HepG2 (cell line): ENCODE results near the gene USP40. TPM values are rescaled to one million over a fixed set of nuclear protein-coding genes. Genes with fewer than 3 reads are reported as not detected.
A peak's percentile ranks its signal among the peaks of the same experiment; 100 is the strongest.

Experiments used
- ATAC-seq: fragments of 200-7000 bp; cut with Tn5 transposase; 3 replicates; pipeline ENCODE4 v1.9.1; 2020; ENCODE audit warnings: mild to moderate bottlenecking, moderate library complexity
- BruUV-seq: library from RNA; stranded (reverse); fragments of 400-500 nt; replicated peaks from 2 replicates; lab custom pipeline; 2021; lab: Mats Ljungman, UMichigan
- CTCF ChIA-PET: fragments of 300-600 bp; formaldehyde crosslinking; extraction: SDS; loops from one replicate; lab custom pipeline; 2021; ENCODE audit warnings: low total read pairs, inconsistent platforms, low intra/inter-chr PET ratio; lab: Yijun Ruan, JAX
- POLR2A ChIA-PET: fragments of 350-600 bp; sonication (Branson Sonifier 250); formaldehyde crosslinking; loops from one replicate; lab custom pipeline; 2020; ENCODE audit warnings: antibody characterized with exemption, inconsistent platforms; lab: Yijun Ruan, JAX
- DNase-seq: peaks from one replicate; pipeline ENCODE4 v3.0.0-alpha.2; 2015; ENCODE audit warnings: low spot score
- FAIRE-seq: peaks from 3 replicates; lab custom pipeline; 2011; peaks lifted over from hg19 to GRCh38; lab: Jason Lieb, UNC
- H2AFZ ChIP-seq: one replicate; pipeline ENCODE4 v1.6.1; 2011; ENCODE audit warnings: low read length, inconsistent platforms
- H3K27ac ChIP-seq: fragments of 300-600 bp; 3 replicates; pipeline ENCODE4 v1.8.0; 2011; ENCODE audit warnings: mixed run types, mild to moderate bottlenecking, mixed read lengths, low read length, inconsistent platforms; ENCODE audit not compliant: insufficient read depth; ENCODE audit errors: extremely low read length
- H3K27me3 ChIP-seq, 2 experiments: fragments of 200-600 bp in 1 of 2; 2 replicates in 1 of 2; 3 replicates in 1 of 2; pipeline versions ENCODE4 v1.6.0 to v1.8.0; 2011; ENCODE audit warnings: low read length in 2 of 2, mild to moderate bottlenecking in 2 of 2, moderate library complexity in 2 of 2, inconsistent platforms in 1 of 2; ENCODE audit not compliant: insufficient read depth in 2 of 2, control insufficient read depth in 1 of 2
- H3K36me3 ChIP-seq, 2 experiments: fragments of 200-600 bp in 1 of 2; replicated peaks in 1 of 2; 2 replicates in 1 of 2; 3 replicates in 1 of 2; pipeline versions ENCODE4 v1.5.1 to v1.8.0; 2011; ENCODE audit warnings: low read length in 2 of 2, inconsistent platforms in 1 of 2; ENCODE audit not compliant: insufficient read depth in 2 of 2, control insufficient read depth in 1 of 2
- H3K4me1 ChIP-seq: 2 replicates; pipeline ENCODE4 v1.5.1; 2012; ENCODE audit warnings: low read length, inconsistent platforms; ENCODE audit not compliant: insufficient read depth
- H3K4me2 ChIP-seq: 2 replicates; pipeline ENCODE4 v1.6.0; 2011; ENCODE audit warnings: low read depth, low read length, inconsistent platforms
- H3K4me3 ChIP-seq, 3 experiments: fragments of 200-600 bp in 1 of 3; sonication (generic), shearing (Covaris generic) in 1 of 3; replicated peaks in 1 of 3; 2 replicates each; pipeline ENCODE4 v1.5.1; 2011 to 2016; ENCODE audit warnings: low read length in 3 of 3, inconsistent platforms in 2 of 3, low read depth in 2 of 3, mild to moderate bottlenecking in 2 of 3, control low read depth in 1 of 3, mixed read lengths in 1 of 3; ENCODE audit not compliant: insufficient read depth in 1 of 3
- H3K79me2 ChIP-seq: one replicate; pipeline ENCODE4 v1.6.1; 2011; ENCODE audit warnings: low read length, inconsistent platforms; ENCODE audit not compliant: insufficient read depth
- H3K9ac ChIP-seq: 2 replicates; pipeline ENCODE4 v1.6.0; 2011; ENCODE audit warnings: mild to moderate bottlenecking, low read depth, low read length, inconsistent platforms; ENCODE audit not compliant: insufficient read depth
- H3K9me3 ChIP-seq: 2 replicates; pipeline ENCODE4 v1.5.1; 2012; ENCODE audit warnings: mild to moderate bottlenecking, low read length
- H4K20me1 ChIP-seq: 2 replicates; pipeline ENCODE4 v1.6.0; 2011; ENCODE audit warnings: inconsistent platforms, mild to moderate bottlenecking, low read length, moderate library complexity; ENCODE audit not compliant: insufficient read depth
- GTF2F1 ChIP-seq: fragments of 150-350 bp; IDR thresholded peaks from 2 replicates; pipeline ENCODE4 v1.6.1; 2014; ENCODE audit warnings: low read length
- ZNF124 ChIP-seq: sonication (generic); formaldehyde crosslinking; IDR thresholded peaks from 2 replicates; pipeline ENCODE4 v1.4.0; 2020; ENCODE audit warnings: missing genetic modification reagents
- ZNF776 ChIP-seq: sonication (generic); formaldehyde crosslinking; IDR thresholded peaks from 2 replicates; pipeline ENCODE4 v1.4.0; 2020; ENCODE audit warnings: mild to moderate bottlenecking, missing genetic modification reagents
- WGBS: methylation state at CpG from one replicate; pipeline ENCODE4 v1.1.6; 2017; ENCODE audit warnings: low lambda C conversion rate; 5-methylcytosine and 5-hydroxymethylcytosine counted together
- in situ Hi-C: cut with HindIII; loops from 2 replicates; pipeline ENCODE4 v1.10.0; 2017; ENCODE audit warnings: low pct_unique_long_range_greater_than_20kb; ENCODE audit not compliant: extremely low pct_ligation_motif_present
- intact Hi-C: fragments of 100-400 bp; cut with micrococcal nuclease; formaldehyde crosslinking; loops from one replicate; pipeline ENCODE4 v1.10.0; 2022; ENCODE audit not compliant: unreplicated experiment
- polyA plus RNA-seq, 8 experiments: library from polyadenylated mRNA; depleted of rRNA in 3 of 8; stranded (reverse) in 7 of 8; unstranded in 1 of 8; fragments of >200 nt; fragmentation: Illumina TruSeq in 4 of 8; extraction: Trizol in 4 of 8; gene quantifications; 2 replicates each; pipeline versions ENCODE4 v1.2.1 to v1.2.3, GENCODE V29; 2011 to 2016; ENCODE audit warnings: low read depth in 4 of 8, missing spikeins in 1 of 8, mixed read lengths in 1 of 8; ENCODE audit not compliant: insufficient read depth in 1 of 8
- total RNA-seq, 5 experiments: library from RNA; depleted of rRNA; stranded (reverse); fragments of >200 nt; fragmentation: Illumina TruSeq; extraction: Trizol; gene quantifications; 2 replicates each; pipeline ENCODE4 v1.2.3, GENCODE V29; 2016; ENCODE audit warnings: low read depth in 1 of 5

Gene USP40
- total and polyA plus RNA-seq, 2 of the 13 experiments (the other 11 are each of a cell fraction or from before 2014, with no cell fraction given), result 41.0 to 46.3 TPM

- BruUV-seq, result no TSS peak
- ChIA-PET POLR2A (no interaction called here), CTCF (no interaction called here)
- Histone ChIP-seq H3K27ac (no peak overlapping the region), H4K20me1 (no peaks in the 10 kb centered on the region; the same call in 1 of the 2 replicates), H2AFZ (no peak overlapping the region), H3K9ac (no peak overlapping the region), H3K4me2 (no peak overlapping the region), H3K4me1 (no peaks in the 10 kb centered on the region), H3K27me3 (no peaks in the 10 kb centered on the region), H3K9me3 (no peaks in the 10 kb centered on the region), H3K79me2 (no peaks in the 10 kb centered on the region), H3K4me3 (no peak overlapping the region), H3K36me3 (peaks cover 28 to 49% of the 10 kb centered on the region in 2 experiments)
- in situ Hi-C loops (no loop called here), intact Hi-C loops (no loop called here)
- ATAC-seq (no peak), DNase-seq (no peak), FAIRE-seq (no peak)
- TF ChIP-seq ZNF776, result 0 out of 2 replicates have a peak, but pooled peaks have one; percentile 50
- no peak for TF ChIP-seq ZNF124
- WGBS, result 98% methylated on average over 15 of the region's 15 CpGs
These were observed 130.4 kb downstream of the USP40 start for GRCh38 chr2:233436191-233436581.

DNA sequence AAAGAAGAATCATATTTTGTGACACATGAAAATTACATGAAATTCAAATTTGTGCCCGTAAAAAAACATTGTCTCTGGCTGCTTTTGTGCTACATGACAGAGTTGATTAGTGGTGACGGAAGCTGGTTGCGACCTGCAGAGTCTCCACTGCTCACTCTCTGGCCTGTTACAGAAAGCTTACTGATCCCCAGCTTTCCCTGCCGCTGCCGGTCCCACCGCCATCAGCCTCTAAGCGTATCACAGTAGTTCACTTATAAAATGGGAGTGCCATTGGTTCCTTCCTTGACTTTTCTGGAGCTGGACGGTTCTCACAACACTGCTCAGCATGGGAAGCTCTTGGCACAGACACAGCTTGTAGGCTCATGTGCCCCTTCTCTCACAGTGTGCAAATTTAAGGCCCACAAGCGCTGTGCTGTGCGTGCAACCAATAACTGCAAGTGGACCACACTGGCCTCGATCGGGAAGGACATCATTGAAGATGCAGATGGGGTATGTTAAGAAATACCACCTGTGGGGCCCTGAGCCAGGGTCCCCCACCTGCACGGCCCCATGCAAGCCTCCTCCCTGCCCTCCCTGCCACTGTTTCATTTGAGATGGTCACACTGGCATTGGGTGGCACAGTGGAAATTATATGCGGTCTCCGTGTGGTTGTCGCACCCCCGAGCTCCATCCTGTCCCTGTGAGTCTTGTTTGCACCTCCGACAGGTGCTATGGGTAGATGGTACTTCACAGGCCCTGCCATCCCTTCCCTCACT, 131.0 kb downstream of the USP40 start:
- Histone ChIP-seq H3K27me3 (no peaks in the 10 kb centered on the region), H3K4me1 (no peaks in the 10 kb centered on the region), H3K27ac (no peak overlapping the region), H3K9me3 (no peaks in the 10 kb centered on the region), H3K4me3 (no peak overlapping the region), H4K20me1 (no peaks in the 10 kb centered on the region; the same call in 1 of the 2 replicates), H3K36me3 (peaks cover 28 to 49% of the 10 kb centered on the region in 2 experiments), H2AFZ (no peak overlapping the region), H3K4me2 (no peak overlapping the region), H3K9ac (no peak overlapping the region), H3K79me2 (no peaks in the 10 kb centered on the region)
- FAIRE-seq, result no peak
- TF ChIP-seq GTF2F1, result no peak
- ChIA-PET POLR2A (no interaction called here), CTCF (no interaction called here)
- whole genome bisulfite sequencing, result 98% methylated on average over 18 of the region's 18 CpGs
- no TSS peak for BruUV-seq
- in situ Hi-C loops, result no loop called here
- DNase-seq, result no peak
- intact Hi-C loops, result no loop called here
- no peak for ATAC-seq
